Measurements from ENCODE around the gene OAT.
A peak's percentile ranks its signal among the peaks of the same experiment; 100 is the strongest.

OAT gene

DNA sequence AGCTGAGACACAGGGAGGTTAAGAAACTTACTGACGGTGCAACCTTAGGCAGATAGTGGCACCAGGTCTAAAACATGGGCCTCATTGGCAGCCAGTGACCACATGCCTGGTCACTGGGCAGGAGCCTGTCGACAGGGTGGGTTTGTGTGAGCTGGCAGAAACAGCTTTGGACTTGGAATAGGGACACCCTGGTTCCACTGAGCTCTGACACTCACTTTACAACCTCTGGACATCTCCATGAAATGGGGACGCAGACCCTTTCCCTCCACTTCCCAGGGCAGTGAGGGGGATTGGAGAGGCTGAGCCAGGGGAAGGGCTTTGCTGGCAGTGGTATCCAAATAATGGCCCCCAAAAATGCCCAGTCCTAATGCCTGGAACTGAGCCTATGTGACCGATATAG, 49.7 kb downstream of the OAT start:
- intact Hi-C loops (cut with DNase I), result no loop called here
- DNase-seq, result no peak

DNA sequence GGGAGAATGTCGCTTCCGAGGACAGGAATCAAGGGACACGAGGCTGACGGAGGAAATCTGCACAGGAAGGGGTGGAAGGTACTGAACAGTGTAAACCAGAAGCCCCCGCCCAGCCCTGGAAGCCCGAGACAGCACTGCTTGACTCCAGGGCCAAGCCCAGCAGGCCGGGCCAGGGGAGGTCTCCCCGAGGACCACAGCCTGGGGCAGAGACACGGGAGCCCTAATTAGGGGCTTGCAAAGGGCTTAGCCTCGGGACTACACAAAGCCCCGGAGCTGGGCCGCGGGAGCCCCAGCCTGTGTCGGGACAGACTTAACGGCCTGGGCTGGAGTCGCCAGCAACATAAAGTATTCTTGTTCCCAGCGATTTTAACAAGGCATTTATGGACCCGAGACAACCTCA, 50.8 kb downstream of the OAT start:
- DNase-seq, result no peak
- intact Hi-C loops (cut with DNase I), result no loop called here

DNA sequence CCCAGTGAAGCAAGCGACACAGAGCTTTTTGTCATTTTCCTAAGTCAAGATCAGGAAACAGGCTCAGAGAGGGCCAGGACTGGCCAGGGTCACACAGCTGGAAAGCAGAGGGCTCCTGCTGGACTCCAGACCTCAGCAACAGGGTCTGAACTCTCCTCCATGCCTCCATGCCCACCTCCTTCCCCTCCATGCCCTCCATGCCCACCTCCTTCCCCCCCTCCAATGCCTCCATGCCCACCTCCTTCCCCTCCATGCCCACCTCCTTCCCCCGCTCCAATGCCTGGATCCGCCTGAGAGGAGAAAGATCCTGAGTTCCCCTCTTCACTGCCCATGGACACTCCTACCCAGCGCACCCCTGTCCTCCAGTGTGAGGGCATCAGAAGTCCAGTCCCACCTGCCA, 51.3 kb downstream of the OAT start:
- DNase-seq, result no peak
- intact Hi-C loops (cut with DNase I), result no loop called here

DNA sequence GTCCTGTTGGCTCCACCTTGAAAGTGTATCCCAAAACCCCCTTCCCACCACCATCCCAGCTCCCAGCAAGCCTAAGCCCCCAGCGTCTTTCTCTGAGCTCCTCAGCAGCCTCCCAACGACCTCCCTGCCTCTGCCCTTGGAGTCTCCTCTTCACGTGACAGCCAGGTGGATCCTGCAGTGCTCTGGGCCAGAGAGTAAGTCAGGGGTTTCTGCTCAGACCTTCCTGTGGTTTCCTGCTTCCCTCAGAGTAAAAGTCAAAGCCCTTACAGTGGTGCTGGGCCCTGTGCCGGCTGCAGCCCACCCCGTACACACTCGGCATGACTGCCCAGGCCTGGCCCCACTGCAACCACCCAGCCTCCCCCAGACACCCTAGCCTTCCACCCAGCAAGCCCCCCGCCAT, 51.9 kb downstream of the OAT start:
- intact Hi-C loops (cut with DNase I), result no loop called here
- DNase-seq, result no peak

DNA sequence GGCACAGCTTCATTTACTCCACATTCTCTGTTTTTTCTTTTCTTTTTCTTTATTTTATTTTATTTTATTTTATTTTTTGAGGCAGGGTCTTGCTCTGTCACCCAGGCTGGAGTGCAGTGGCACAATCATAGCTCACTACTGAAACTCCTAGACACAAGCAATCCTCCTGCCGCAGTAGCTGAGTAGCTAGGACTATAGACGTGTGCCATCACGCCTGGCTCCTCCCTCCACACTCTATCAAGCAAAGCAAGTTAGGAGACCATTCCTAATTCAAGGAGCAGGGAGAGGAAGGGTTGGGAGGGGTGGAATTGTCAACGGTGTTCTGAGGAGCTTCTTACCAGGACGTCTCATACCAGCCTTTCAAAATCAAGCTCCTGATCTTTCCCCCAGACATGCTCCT, 52.4 kb downstream of the OAT start:
- intact Hi-C loops (cut with DNase I), result no loop called here
- DNase-seq, result no peak

DNA sequence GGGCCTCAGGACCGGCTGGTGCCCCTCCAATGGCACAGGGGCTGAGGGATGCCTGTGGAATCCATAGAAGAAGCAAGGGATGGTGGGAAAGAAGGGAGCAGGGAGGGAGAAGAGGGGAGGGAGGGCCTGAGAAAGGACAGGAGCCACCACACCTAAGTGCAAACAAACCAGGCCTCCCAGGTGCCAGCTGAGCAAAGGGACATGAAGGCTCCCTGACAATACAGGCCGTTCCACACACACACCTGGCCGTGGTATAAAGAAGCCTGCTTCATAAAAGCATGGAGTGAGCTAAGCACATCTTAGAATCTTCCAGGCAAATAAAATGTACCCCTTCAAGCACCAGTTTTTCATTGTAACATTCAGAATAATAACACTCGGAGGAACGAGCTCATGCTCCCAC, 54.0 kb downstream of the OAT start:
- intact Hi-C loops (cut with DNase I), result no loop called here
- no peak for DNase-seq

DNA sequence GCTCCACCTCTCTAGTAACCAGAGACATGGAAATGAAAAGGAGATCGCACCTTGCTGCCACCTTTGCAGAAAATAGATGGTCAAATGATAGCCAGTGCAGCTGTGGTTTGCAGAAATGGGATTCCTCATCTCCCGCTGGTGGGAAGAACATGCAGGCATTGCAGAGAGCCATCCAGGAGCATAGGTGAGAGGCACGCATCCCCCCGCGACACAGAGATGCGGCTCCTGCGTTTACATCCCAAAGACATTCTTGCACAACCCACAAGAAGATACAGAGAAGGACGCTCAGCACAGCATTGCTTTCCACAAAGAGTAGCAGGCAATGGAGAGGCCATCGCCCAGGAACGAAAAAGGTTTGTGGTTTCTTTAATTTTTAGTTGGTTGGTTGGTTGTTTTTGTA, 56.2 kb downstream of the OAT start:
- DNase-seq, result no peak
- intact Hi-C loops (cut with DNase I), result no loop called here

DNA sequence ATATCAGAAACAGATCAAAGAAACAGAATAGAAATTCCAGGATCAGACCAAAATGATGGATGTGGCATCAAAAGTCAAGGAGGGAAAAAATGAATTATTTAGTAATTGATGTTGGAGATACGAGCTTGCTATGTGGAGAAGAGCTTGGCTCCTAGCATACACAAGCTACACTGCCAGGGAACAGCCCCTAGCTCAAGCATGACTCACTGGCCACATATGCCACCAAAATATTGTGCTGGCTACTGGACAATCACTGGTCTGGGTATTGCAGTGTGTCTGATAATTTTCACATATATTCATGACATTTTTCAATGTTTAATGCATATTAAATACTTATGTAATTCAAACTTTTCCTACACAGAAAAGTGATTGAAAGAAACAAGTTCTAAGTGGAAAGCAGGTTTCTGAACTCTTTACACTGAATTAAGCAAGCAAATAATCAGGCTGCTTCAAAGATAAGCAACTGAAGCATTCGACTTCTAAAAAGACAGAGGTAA, 59.3 kb downstream of the OAT start:
- intact Hi-C loops (cut with DNase I), result no loop called here
- DNase-seq, result no peak

DNA sequence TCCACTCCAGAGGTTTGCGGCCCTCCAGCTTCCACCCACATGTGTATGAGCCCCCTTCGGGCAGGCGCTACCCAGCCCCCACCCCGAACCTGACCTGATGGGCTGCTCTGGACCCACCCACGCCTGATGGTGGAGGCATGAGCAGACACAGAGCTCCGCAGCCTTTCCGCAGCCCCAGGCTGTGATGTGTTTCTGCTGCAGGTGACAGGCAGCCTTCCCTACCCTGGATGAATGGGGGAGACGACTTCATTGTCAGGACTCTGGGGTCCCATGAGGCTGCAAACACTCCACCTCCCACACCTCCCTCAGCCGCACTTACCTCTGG, 61.2 kb downstream of the OAT start:
- no peak for DNase-seq

DNA sequence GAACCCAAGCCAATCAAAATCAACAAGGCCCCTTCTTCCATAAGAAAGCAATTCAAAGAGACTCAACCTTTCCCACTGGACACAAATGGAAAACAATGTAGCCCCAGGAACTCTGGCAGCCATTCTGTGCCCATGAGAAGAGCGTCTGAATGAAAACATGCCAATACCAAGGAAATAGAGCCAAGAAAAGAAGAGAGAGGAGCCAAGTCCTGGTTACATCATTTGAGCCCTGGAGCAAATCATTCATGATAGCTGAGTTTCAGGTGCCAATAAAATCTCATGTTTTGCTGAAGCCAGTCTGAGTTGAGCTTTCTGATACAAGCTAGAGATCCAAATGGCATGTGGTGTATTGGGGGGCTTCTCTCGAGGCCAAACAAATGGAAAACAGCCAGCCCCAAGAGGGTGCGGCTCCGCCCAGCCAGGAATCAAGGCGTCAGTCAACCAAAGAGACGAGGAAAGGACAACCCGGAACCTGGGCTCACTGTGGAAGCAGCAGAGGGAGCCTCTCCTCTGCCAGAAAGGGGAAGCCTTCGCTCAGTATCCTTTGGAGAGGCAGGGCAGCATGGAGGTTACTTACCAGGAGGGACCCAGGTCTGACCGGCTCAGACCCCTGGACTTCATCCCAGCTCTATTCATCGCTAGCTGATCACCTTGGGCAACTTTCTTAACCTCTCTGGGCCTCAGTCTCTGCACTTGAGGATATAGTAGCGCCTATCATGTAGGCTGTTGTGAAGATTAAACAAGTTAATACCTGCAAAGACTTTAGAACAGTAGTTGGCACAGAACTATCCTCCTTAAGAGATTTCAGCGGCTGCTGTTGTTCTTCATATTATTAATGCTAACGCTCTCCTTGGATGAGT, 61.8 kb downstream of the OAT start:
- peak in 1 of 42 donors; percentile 5 for DNase-seq
- intact Hi-C loops (cut with DNase I), result no loop called here

More for the DNA sequence above, 61.2 kb downstream of the OAT start:
- intact Hi-C loops (cut with DNase I), result no loop called here

DNA sequence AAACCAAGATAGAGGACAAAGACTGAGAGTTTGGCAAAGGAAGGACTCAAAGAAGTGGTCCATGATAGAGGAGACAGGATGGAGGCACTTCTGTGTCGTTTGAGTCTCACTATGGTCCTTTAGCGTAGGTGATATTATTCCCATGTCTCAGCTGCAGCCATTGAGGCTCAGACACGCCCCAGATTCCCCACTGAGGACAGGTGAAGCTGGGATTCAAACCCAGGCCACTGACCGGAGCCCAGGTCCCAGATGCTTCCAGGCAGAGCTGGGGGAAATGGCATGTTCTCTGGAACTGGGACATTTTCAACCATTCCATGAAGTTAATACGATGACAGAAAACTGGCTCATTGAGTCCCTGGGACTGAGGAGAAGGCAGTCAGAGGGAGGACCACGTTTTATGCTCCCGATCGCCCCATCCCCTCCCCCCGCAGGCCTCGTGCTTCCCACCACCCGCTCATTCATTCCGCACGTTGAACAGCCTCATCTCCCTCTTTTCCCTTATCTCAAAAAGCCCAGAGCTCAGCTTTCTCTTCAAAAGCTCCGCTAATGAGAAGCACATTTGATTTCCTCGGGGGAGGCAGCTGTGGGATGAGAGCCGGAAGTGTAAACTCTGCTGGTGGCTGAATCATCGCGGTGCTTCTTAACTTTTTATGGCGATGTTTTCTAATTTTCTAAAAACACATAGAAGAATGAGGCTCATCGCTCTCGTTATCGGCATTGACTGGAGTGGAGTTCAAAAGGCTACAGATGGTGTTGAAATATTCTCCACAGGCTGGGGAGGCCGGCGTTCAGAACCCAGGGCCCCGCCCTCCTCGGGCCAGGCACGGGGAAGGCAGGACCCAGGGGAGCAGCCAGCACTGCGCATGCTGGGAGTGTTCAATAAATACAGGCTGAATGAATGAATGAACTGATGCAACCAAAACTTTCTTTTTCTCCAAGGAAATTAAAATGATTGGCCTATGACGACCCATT, 64.0 kb downstream of the OAT start:
- intact Hi-C loops (cut with DNase I), result no loop called here
- DNase-seq, result peak in 12 of 42 donors; percentile 3 to 54 (median 24)

DNA sequence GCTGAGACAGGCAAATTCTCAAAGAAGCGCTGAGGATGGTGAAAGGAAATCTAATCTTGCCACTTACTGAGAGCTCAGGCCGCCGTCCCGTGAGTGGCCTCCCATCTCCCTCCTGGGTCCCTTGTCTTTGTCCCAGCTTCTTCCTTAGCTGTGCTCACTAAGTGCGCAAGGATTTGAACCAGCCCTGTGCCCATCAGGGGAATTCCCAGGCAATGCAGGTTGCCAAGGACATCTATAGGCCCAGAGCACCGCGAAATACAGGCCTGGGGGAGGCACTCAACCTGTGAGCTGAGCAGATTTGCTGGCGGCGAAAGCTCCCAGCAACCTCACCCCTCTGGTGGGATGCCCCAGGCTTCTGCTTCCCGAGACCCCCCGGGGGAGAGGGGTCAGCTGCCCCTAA, 64.8 kb downstream of the OAT start:
- intact Hi-C loops (cut with DNase I), result no loop called here
- DNase-seq, result peak in 3 of 42 donors; percentile 8 to 23 (median 21)

DNA sequence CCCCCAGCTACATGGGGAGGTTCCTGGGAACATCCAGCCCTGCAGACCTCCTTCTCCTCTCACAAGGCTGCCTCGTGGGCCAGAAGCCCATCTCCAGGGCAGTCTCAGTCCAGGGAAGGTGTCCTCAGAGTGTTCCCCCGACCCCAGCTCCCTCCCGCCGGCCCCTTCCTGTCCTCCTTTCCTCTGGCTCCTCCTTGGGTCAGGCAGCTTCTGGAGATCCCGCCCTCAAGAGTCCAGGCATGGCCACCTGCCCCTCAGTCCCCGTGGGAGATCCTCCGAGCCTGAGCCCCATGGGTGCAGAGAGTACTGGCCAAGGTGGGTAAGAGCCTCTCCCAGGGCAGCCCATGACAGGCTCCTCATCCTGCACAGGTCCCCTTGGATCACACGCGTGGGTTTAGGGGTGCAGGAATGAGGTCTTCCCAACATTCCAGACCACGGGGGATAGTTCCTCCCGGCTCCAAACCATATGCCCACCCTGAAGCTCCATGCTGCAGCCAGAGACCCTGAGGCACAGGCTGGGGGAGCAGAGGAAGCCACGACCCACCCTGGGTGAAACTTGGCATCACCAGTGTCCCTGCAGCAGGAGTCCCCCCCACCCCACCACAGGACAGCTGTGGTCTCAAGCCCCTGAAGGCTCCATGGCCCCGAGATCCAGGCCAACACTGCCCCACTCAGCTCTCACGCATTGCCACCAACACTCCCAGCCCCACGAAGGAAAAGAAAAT, 65.5 kb downstream of the OAT start:
- peak in 4 of 42 donors; percentile 3 to 26 (median 16) for DNase-seq
- intact Hi-C loops (cut with DNase I), result no loop called here

DNA sequence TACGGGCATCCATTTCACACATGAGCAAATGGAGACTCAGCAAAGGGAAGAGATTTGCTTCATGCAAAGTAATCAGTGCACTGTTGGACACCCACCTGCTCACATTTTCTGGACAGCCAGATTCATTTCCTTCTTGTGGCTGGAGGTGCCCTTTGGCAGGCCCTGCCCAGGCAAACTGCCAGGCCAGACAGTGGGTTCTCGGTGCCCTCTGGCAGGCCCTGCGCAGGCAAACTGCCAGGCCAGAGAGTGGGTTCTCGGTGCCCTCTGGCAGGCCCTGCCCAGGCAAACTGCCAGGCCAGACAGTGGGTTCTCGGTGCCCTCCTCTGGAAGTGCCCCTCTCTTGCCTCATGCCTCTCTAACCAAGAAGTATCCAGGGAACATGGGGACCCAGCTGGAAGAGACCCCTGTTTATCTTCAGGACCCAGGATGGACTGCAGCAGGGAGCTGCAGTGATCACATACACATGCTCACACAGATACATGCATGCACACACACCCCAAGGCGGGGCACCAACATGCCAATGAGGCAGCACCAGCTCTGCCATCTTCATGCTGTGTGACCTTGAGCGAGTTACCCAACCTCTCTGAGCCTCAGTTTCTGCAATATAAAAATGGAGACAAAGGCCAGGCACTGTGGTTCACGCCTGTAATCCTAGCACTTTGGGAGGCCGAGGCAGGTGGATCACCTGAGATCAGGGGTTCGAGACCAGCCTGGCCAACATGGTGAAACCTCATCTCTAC, 67.1 kb downstream of the OAT start:
- DNase-seq, result peak in 2 of 42 donors; percentile 3 to 42
- intact Hi-C loops (cut with DNase I), result no loop called here

DNA sequence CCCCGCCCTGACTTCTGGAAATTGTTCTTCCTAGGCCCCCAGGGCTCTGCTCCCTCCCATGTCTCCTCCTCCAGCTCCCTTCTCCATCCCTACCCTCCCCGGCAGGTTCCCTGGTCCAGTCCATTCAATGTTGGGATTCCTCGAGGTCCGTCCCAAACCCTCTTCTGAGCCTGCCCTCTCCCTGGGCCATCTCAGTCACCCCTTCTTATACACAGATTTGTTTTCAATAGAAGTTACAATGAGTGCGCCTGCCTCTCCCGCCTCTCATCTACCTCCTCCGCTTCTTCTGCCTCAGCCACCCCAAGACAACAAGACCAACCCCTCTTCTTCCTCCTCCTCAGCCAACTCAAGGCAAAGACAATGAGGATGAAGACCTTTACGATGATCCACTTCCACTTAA, 67.9 kb downstream of the OAT start:
- intact Hi-C loops (cut with DNase I), result no loop called here
- DNase-seq, result peak in 1 of 42 donors; percentile 32

DNA sequence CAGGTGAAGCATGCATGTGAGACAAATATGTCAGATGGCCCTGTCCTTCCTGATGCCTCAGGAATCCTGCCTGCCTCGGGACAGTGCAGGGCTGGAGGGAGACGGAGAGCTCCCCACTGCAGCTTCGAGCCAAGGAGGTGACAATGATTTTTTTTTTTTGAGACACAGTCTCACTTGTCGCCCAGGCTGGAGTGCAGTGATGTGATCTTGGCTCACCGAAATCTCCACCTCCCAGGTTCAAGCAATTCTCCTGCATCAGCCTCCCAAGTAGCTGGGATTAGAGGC, 68.8 kb downstream of the OAT start:
- intact Hi-C loops (cut with DNase I), result no loop called here

DNA sequence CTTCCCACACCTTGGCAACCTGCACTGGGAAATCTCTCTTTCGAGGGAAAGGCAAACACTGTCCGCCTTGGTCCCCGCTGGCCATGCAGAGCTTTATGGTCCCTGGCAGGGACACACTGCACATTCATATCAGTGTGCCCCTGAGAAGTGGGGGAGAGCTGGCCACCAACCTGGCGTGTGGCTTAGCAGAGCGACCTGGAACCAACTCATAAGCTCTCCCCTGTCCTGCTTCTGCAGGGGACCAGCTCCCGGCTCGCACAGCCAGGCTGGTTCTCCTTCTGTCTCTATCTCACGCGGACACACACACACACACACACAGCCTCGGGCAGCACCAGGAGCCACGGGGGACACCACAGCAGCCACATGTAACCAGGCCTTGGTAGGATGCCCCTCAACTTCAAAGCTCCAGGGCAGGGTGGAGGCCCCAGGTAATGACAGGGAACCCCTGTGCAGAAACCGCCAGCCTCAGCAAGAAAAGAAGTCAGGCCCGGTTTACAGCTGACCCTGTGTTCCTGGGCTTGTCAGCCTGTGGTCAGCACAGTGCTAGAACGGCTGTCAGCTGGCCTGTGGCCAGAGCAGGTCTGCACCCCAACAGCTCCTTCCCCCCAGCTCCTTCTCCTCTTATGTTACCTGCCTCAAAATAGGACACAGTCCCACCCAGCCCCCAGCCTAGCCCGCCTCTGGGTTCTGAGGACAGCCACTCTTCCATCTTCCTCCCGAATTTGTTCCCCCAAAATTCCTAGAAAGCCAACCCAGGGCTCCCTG, 69.3 kb downstream of the OAT start:
- intact Hi-C loops (cut with DNase I), result no loop called here
- DNase-seq, result peak in 1 of 42 donors; percentile 31

More for the DNA sequence above, 68.8 kb downstream of the OAT start:
- DNase-seq, result peak in 1 of 42 donors; percentile 23

DNA sequence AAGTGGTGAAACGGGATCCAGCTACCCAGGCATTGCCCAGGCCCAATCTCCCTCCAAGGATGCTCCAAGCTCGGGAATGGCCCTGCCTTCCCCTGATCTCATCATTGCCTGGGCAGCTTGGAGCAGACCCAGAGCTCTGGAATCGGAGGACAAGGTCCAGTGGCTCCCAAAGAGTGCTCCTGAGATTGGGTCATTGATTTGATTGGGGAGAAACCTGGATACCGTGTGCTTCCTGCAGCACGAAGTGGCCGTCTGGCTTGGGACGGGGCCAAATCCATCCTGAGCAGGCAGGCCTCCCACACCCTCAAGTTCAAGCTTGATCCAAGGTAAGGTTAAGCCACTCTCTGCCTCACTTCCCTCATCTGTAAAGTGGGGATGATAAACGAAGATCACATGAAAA, 69.9 kb downstream of the OAT start:
- intact Hi-C loops (cut with DNase I), result no loop called here
- peak in 2 of 42 donors; percentile 19 to 25 for DNase-seq
